GM23338 (cell line): Measurements from ENCODE around the gene CAPZB. TPM values are rescaled to one million over a fixed set of nuclear protein-coding genes. Genes with fewer than 3 reads are reported as not detected.

Experiments used
- ATAC-seq: fragments of 200-7000 bp; cut with Tn5 transposase; 3 replicates; pipeline ENCODE4 v1.9.1; 2020
- DNase-seq: peaks from one replicate; pipeline ENCODE4 v3.0.0-alpha.2; 2015; ENCODE audit warnings: low spot score
- H2AFZ ChIP-seq: fragments of 200-600 bp; sonication (generic); 2 replicates; pipeline ENCODE4 v1.8.0; 2016; ENCODE audit warnings: antibody characterized with exemption, mild to moderate bottlenecking, moderate library complexity
- H3F3A ChIP-seq: fragments of 200-600 bp; sonication (generic); replicated peaks from 2 replicates; pipeline ENCODE4 v1.8.0; 2017; ENCODE audit warnings: antibody characterized with exemption, mixed run types, low read depth
- H3K27ac ChIP-seq: fragments of 200-600 bp; sonication (generic); 2 replicates; pipeline ENCODE4 v1.6.1; 2016; ENCODE audit warnings: low read depth
- H3K27me3 ChIP-seq: fragments of 200-600 bp; sonication (generic); 2 replicates; pipeline ENCODE4 v1.8.0; 2016; ENCODE audit warnings: mild to moderate bottlenecking, mixed run types, moderate library complexity; ENCODE audit not compliant: insufficient read depth
- H3K36me3 ChIP-seq: fragments of 200-600 bp; sonication (generic); 2 replicates; pipeline ENCODE4 v1.8.0; 2016; ENCODE audit warnings: mild to moderate bottlenecking; ENCODE audit not compliant: insufficient read depth
- H3K4me1 ChIP-seq: fragments of 200-600 bp; sonication (generic); 2 replicates; pipeline ENCODE4 v1.8.0; 2016; ENCODE audit warnings: mild to moderate bottlenecking, moderate library complexity; ENCODE audit not compliant: insufficient read depth
- H3K4me2 ChIP-seq: fragments of 200-600 bp; sonication (generic); 2 replicates; pipeline ENCODE4 v1.7.1; 2017; ENCODE audit warnings: mixed run types
- H3K4me3 ChIP-seq: fragments of 200-600 bp; sonication (generic); 2 replicates; pipeline ENCODE4 v1.6.1; 2016; ENCODE audit warnings: mixed run types
- H3K79me2 ChIP-seq: fragments of 200-600 bp; sonication (generic); replicated peaks from 2 replicates; pipeline ENCODE4 v1.8.0; 2017; ENCODE audit warnings: mild to moderate bottlenecking; ENCODE audit not compliant: insufficient read depth
- H3K9me2 ChIP-seq: fragments of 200-600 bp; sonication (generic); 2 replicates; pipeline ENCODE4 v1.8.0; 2017; ENCODE audit not compliant: insufficient read depth
- H4K20me1 ChIP-seq: fragments of 200-600 bp; sonication (generic); replicated peaks from 2 replicates; pipeline ENCODE4 v1.8.0; 2017; ENCODE audit warnings: mild to moderate bottlenecking; ENCODE audit not compliant: insufficient read depth
- H3K27ac Mint-ChIP-seq: 2 replicates; pipeline ENCODE4 v1.8.0; 2020; ENCODE audit warnings: inconsistent platforms, mild to moderate bottlenecking, moderate library complexity, mixed read lengths
- H3K27me3 Mint-ChIP-seq: 3 replicates; pipeline ENCODE4 v1.8.0; 2022; ENCODE audit warnings: low read depth, mild to moderate bottlenecking, moderate library complexity, mixed read lengths, inconsistent platforms; ENCODE audit not compliant: insufficient read depth, poor library complexity
- H3K36me3 Mint-ChIP-seq: 3 replicates; pipeline ENCODE4 v1.8.0; 2021; ENCODE audit warnings: low read depth, mild to moderate bottlenecking, inconsistent platforms, moderate library complexity, mixed read lengths
- H3K4me1 Mint-ChIP-seq: 3 replicates; pipeline ENCODE4 v1.8.0; 2020; ENCODE audit warnings: mild to moderate bottlenecking, inconsistent platforms, mixed read lengths
- H3K4me3 Mint-ChIP-seq: 3 replicates; pipeline ENCODE4 v1.8.0; 2021; ENCODE audit warnings: moderate library complexity, mild to moderate bottlenecking, inconsistent platforms, mixed read lengths
- H3K9me3 Mint-ChIP-seq: 3 replicates; pipeline ENCODE4 v1.8.0; 2020; ENCODE audit warnings: moderate library complexity, mild to moderate bottlenecking, inconsistent platforms, mixed read lengths
- CREB1 ChIP-seq: fragments of 250-450 bp; sonication (Bioruptor Pico); IDR thresholded peaks from 2 replicates; pipeline ENCODE4 v1.5.0; 2020; ENCODE audit warnings: low read depth, mild to moderate bottlenecking, moderate library complexity
- EZH2 ChIP-seq: fragments of 200-600 bp; sonication (generic); IDR thresholded peaks from one replicate; pipeline ENCODE4 v1.8.0; 2017; ENCODE audit warnings: antibody characterized with exemption, mild to moderate bottlenecking, low read depth; ENCODE audit not compliant: unreplicated experiment
- EZH2phosphoT487 ChIP-seq: fragments of 200-600 bp; sonication (generic); IDR thresholded peaks from one replicate; pipeline ENCODE4 v1.8.1; 2018; ENCODE audit warnings: antibody characterized with exemption; ENCODE audit not compliant: unreplicated experiment
- JUNB ChIP-seq: IDR thresholded peaks from one replicate; pipeline ENCODE4 v1.6.1; 2016; ENCODE audit warnings: antibody characterized with exemption; ENCODE audit not compliant: unreplicated experiment
- NANOG ChIP-seq: IDR thresholded peaks from 2 replicates; pipeline ENCODE4 v1.6.1; 2016; ENCODE audit warnings: antibody characterized with exemption, borderline replicate concordance
- POLR2AphosphoS5 ChIP-seq: IDR thresholded peaks from 2 replicates; pipeline ENCODE4 v1.6.1; 2016; ENCODE audit warnings: antibody characterized with exemption, low read depth
- REST ChIP-seq: IDR thresholded peaks from one replicate; pipeline ENCODE4 v1.6.1; 2018; ENCODE audit warnings: antibody characterized with exemption; ENCODE audit not compliant: unreplicated experiment
- STAT1 ChIP-seq: IDR thresholded peaks from one replicate; pipeline ENCODE4 v1.6.1; 2016; ENCODE audit warnings: antibody characterized with exemption; ENCODE audit not compliant: unreplicated experiment
- ZNF462 ChIP-seq: fragments of 250-450 bp; sonication (Bioruptor Pico); IDR thresholded peaks from 2 replicates; pipeline ENCODE4 v1.5.0; 2020; ENCODE audit warnings: mild to moderate bottlenecking, moderate library complexity
- polyA plus RNA-seq: library from polyadenylated mRNA; unstranded; fragments of >200 nt; fragmentation: Nextera tagmentation; extraction: Ambion mirVana; gene quantifications from 2 replicates; pipeline ENCODE4 v1.2.1, GENCODE V29; 2016
- total RNA-seq: library from RNA; depleted of rRNA; stranded (reverse); fragments of >200 nt; shearing (Covaris generic); gene quantifications from 2 replicates; pipeline ENCODE4 v1.2.3, GENCODE V29; 2014
- TF ChIP-seq, protein P1 (sequence below), 2 experiments: fragments of 200-600 bp in 1 of 2; sonication (generic) in 1 of 2; conservative IDR thresholded peaks; 2 replicates each; pipeline versions ENCODE4 v1.5.1 to v1.6.1; 2016 to 2017; ENCODE audit warnings: antibody characterized with exemption in 2 of 2, low read depth in 2 of 2, mild to moderate bottlenecking in 2 of 2, moderate library complexity in 1 of 2

CAPZB gene
- total and polyA plus RNA-seq, 2 experiments from 2014 or later: 195 to 348 TPM

GRCh38 chr1:19356266-19356665, 129.1 kb downstream of the CAPZB start (continued):
- TF ChIP-seq ZNF462 (CRISPR knock-in tag): no peak
- no peak for TF ChIP-seq CREB1 (CRISPR knock-in tag)

GRCh38 chr1:19354531-19354981, 130.8 kb downstream of the CAPZB start:
- H3K36me3 ChIP-seq: 0 out of 2 replicates have a peak, but pooled peaks cover 5% of the 10 kb centered on the region

More at GRCh38 chr1:19354531-19354981, 130.8 kb downstream of the CAPZB start:
- Histone ChIP-seq H3K4me3 (no peak overlapping the region), H3F3A (0 out of 2 replicates have a peak, but pooled peaks cover 11% of the 10 kb centered on the region), H3K4me2 (peak overlapping the region; percentile 58), H4K20me1 (peaks cover 34% of the 10 kb centered on the region), H2AFZ (no peak overlapping the region), H3K9me2 (no peaks in the 10 kb centered on the region), H3K27me3 (no peaks in the 10 kb centered on the region), H3K4me1 (peaks cover 16% of the 10 kb centered on the region), H3K27ac (peak overlapping the region; percentile 84; the same call in 1 of the 2 replicates), H3K79me2 (peaks cover 22% of the 10 kb centered on the region)
- TF ChIP-seq REST: no peak
- TF ChIP-seq EZH2phosphoT487: no peak
- TF ChIP-seq EZH2: no peak
- no peak for TF ChIP-seq JUNB
- no peak for TF ChIP-seq STAT1
- no peak for TF ChIP-seq NANOG
- TF ChIP-seq, protein P1, sequence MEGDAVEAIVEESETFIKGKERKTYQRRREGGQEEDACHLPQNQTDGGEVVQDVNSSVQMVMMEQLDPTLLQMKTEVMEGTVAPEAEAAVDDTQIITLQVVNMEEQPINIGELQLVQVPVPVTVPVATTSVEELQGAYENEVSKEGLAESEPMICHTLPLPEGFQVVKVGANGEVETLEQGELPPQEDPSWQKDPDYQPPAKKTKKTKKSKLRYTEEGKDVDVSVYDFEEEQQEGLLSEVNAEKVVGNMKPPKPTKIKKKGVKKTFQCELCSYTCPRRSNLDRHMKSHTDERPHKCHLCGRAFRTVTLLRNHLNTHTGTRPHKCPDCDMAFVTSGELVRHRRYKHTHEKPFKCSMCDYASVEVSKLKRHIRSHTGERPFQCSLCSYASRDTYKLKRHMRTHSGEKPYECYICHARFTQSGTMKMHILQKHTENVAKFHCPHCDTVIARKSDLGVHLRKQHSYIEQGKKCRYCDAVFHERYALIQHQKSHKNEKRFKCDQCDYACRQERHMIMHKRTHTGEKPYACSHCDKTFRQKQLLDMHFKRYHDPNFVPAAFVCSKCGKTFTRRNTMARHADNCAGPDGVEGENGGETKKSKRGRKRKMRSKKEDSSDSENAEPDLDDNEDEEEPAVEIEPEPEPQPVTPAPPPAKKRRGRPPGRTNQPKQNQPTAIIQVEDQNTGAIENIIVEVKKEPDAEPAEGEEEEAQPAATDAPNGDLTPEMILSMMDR (conservative IDR thresholded peaks at IDR 0.05; ENCODE audit: low read depth in 2 of 2): no peak
- no peak for TF ChIP-seq POLR2AphosphoS5
- no peaks in the 10 kb centered on the region for H3K9me3 Mint-ChIP-seq
- H3K36me3 Mint-ChIP-seq: peaks cover 57% of the 10 kb centered on the region
- peak overlapping the region; percentile 24; the same call in 1 of the 3 replicates for H3K4me3 Mint-ChIP-seq
- peaks cover 35% of the 10 kb centered on the region for H3K4me1 Mint-ChIP-seq
- DNase-seq (no peak), ATAC-seq (no peak)
- peaks cover 22% of the 10 kb centered on the region for H3K27me3 Mint-ChIP-seq
- no peak overlapping the region for H3K27ac Mint-ChIP-seq
